Measurements from ENCODE around the gene NFASC.

The NFASC gene

GRCh38 chr1:204870160-204870912 lies at the start of gene NFASC:
TSS of gene NFASC (plus strand) at chr1:204870862. CDS start at chr1:204944316, 73,454 bp downstream.
- intact Hi-C loops (cut with DNase I) = loop anchor here (5.0 to 10.0 kb wide), 2 partner anchors 43 to 74 kb away; no protein-coding TSS in a partner anchor
- peak; percentile 74 to 97 (median 91) for DNase-seq

DNA sequence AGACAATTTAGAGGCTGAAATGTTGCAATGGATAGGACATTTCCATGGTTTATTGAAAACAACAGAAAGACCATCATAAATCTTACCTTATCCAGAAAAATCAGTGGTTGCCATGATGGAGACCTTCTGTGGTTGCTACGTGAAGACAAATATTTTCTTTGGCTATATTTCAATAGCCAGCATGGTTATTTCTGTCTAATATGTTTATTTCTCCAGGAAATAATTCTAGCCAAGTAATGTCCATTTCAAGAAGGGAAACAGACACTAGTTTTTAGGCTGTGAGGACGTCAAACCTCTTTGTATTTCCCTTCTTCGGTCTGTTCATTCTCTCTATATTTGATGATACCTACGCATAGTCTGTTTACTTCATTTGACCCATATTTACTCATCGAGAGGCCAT lies 49.2 kb upstream of the NFASC start:
- intact Hi-C loops (cut with DNase I) = no loop called here
- no peak for DNase-seq

- DNase-seq = peak in 2 of 42 donors; percentile 6 to 29
- intact Hi-C loops (cut with DNase I) = no loop called here
Observed at GRCh38 chr1:204821924-204822323, 48.7 kb upstream of the NFASC start.

DNA sequence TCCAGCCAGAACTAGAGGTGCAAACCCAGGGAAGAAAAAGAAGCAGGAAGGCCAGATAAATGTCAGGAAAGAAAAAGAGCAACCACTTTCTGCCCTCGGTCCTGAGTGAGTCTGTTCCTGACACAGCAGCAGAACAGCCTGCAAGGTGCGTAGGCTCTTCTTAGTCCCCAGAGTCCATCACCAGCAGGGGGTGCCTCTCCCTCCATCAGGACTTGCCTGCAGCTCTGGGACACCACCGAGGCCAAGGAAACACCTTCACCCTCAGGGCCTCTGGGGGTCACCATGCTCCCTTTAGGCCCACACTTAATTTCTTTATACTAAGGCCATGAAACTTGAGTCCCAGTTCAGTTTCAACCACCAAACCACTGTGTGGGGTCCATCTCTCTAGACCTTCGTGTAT lies 43.7 kb upstream of the NFASC start:
- intact Hi-C loops (cut with DNase I) = loop anchor here (5.0 kb wide), 2 partner anchors 45 to 115 kb away; partner anchors contain the start of gene NFASC
- DNase-seq = peak in 41 of 42 donors; percentile 38 to 89 (median 70)

DNA sequence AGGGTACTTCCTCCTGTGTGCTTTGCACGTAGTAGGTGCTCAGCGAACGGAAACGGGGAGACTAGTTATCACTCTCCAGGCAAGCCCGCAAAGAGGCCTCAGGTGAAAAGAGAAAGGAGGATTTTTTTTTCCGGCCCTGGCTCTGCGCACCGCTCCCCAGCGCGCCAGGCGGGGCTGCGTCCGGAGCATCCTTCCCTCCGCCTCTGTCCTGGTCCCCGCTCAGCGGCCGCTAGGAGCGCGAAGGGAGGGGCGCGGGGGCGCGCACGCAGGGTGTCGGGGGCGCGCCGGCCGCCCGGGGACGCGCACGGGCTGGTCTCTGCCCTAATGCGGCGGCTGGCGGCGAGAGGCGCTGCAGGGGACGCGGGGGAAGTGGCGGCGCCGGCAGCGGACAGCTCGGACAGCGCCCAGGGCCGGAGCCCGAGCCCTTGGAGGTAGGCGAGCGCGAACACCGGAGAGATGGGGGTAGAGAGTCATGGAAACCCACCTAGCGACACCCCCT lies 42.3 kb upstream of the NFASC start:
- DNase-seq = peak; percentile 60 to 94 (median 88)
- intact Hi-C loops (cut with DNase I) = loop anchor here (5.0 kb wide), 2 partner anchors 44 to 114 kb away; partner anchors contain the start of gene NFASC

DNA sequence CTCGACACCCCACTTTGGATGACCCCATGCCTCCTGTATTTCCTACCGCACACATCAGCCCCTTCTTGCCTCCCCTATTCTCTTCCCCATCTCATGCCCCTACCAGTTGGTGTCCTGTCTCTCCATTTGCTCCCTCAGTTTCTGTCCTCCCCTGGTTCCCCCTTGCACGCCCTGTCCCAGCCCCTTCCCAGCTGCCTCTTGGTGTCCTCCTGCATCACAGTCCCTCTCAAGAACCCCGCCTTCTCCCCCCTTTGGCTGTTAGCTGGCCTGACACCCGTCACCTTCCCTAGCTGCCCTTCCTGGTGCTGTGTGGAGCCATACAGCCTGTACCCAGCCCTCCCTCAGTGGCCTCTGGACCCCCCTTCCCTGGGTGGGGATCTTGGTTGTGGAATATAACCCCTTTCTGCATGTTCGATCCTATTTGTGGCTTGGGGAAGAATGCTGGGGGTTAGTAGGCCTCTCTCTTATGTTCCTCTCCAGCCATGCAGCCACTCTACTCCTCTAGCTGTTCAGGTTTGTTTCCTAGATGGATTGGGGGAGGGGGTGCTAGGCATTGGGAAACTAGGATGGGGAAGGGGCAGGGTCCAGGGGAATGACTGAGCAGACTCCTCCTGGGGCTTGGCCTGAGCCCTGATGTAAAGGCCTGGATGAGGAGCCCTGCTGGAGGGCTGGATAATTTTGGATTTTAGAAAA lies 41.4 kb upstream of the NFASC start:
- DNase-seq = peak in 39 of 42 donors; percentile 30 to 85 (median 65)
- intact Hi-C loops (cut with DNase I) = loop anchor here (5.0 kb wide), 2 partner anchors 43 to 113 kb away; partner anchors contain the start of gene NFASC

GRCh38 chr1:204830747-204831146 lies 39.9 kb upstream of the NFASC start:
- DNase-seq = peak in 38 of 42 donors; percentile 28 to 76 (median 57)
- intact Hi-C loops (cut with DNase I) = no loop called here

GRCh38 chr1:204831186-204831585 lies 39.5 kb upstream of the NFASC start:
- intact Hi-C loops (cut with DNase I) = no loop called here

DNA sequence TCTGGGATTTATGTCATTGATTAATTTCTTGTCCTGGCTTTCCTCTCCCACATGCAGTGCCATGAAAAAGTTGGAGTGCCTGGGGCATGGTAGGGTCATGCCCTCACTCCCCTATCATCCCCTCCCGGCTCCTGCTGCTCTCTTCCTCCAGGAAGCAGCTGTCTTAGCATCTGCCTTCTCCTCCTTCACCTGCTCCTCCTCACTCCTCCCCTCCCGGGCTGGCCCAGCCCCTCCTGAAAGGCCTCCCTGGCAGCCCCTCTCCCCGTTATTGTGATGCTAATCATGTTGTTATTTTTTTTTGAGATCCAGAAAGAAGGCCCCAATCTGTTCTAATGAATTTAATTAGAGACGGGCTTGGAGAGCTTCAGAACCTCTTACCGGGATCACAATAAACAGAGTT lies 36.3 kb upstream of the NFASC start:
- DNase-seq = no peak
- intact Hi-C loops (cut with DNase I) = no loop called here

More at GRCh38 chr1:204831186-204831585, 39.5 kb upstream of the NFASC start:
- peak in 4 of 42 donors; percentile 30 to 51 (median 37) for DNase-seq

GRCh38 chr1:204834752-204835151 lies 35.9 kb upstream of the NFASC start:
- DNase-seq = no peak
- intact Hi-C loops (cut with DNase I) = no loop called here

DNA sequence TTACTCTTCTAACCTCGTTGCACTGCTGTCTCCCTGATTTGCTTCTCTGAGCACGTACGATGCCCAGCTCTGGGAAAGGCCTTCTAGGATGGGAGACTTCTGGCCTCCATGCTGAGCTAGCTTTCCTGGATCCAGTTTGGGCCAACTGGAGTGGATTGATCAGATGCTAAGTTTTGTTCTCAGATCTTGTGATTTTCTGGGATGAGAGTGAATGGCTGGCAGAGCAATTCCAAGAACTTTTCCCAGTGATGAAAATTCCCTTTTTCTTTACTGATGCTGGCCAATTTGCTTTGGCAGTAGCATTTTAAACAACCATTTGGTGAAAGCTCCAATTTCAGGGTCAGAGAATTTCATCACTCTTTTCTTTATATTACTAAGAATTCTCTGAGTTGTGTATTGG lies 34.9 kb upstream of the NFASC start:
- DNase-seq = no peak
- intact Hi-C loops (cut with DNase I) = no loop called here

GRCh38 chr1:204836856-204837255 lies 33.8 kb upstream of the NFASC start:
- intact Hi-C loops (cut with DNase I) = no loop called here
- DNase-seq = peak in 2 of 42 donors; percentile 35 to 36

GRCh38 chr1:204837440-204838084 lies 33.1 kb upstream of the NFASC start:
- DNase-seq = peak in 25 of 42 donors; percentile 19 to 87 (median 56)

GRCh38 chr1:204841316-204841715 lies 29.3 kb upstream of the NFASC start:
- DNase-seq = no peak
- intact Hi-C loops (cut with DNase I) = no loop called here

More at GRCh38 chr1:204837440-204838084, 33.1 kb upstream of the NFASC start:
- intact Hi-C loops (cut with DNase I) = no loop called here

DNA sequence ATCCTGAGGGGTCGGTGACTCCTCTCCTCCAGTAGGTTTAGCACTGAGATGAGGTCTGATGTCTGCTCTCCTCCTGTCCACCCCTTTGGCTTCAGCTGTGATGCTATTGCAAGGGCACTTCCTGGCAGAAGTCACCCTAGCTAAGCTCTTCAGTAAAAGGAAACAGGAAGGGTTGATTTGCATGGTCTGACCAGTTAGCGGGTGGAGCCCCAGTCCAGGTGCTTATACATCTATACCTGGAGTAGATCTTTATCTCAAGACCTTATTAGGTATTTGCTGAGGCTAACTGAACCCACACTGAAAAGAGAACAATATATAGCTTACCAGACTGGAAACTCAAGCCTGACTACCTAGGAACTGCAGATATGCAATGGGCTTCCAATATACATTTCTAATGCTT lies 28.9 kb upstream of the NFASC start:
- no peak for DNase-seq
- intact Hi-C loops (cut with DNase I) = no loop called here

GRCh38 chr1:204842369-204842768 lies 28.3 kb upstream of the NFASC start:
- intact Hi-C loops (cut with DNase I) = no loop called here
- DNase-seq = no peak

DNA sequence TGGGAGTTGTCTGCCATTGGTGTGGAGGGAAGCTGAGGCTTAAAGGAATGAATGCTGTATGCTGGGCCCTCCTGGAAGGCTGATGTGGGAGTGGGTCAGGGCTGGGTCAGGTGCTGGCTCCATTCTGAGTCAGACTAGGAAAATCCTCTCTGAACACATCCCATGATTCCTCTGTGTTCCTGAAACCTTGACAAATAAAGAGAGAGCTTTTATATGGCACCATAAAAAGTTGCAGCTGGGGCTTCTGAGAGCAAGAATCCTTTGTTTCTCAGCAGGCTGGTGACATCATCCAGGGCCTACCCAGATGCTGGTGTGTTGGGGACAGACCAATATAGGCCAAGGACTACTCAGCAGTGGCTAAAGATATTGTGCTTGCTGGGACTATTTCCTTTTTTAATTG lies 27.8 kb upstream of the NFASC start:
- intact Hi-C loops (cut with DNase I) = no loop called here
- peak in 40 of 42 donors; percentile 41 to 91 (median 78) for DNase-seq

DNA sequence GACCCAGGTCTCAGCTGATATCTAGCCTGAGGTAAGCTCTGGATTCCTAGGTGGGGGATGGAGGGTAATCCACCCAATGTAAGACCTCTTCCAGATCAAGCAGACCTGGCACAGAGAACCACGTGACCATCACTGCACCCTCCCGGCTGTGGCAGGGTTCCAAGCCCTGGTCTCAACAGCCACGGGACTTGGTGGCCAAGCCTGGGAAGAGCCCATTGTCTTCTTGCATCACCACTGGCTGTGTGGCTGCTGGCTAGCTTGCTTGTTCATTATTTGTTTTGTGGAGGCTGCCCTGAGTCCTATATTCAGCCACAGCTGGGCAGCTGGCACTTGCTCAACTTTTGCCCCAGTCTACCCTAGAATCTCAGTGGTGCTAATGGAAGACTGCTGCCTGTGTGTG lies 24.1 kb upstream of the NFASC start:
- intact Hi-C loops (cut with DNase I) = no loop called here
- DNase-seq = peak; percentile 67 to 96 (median 90)

DNA sequence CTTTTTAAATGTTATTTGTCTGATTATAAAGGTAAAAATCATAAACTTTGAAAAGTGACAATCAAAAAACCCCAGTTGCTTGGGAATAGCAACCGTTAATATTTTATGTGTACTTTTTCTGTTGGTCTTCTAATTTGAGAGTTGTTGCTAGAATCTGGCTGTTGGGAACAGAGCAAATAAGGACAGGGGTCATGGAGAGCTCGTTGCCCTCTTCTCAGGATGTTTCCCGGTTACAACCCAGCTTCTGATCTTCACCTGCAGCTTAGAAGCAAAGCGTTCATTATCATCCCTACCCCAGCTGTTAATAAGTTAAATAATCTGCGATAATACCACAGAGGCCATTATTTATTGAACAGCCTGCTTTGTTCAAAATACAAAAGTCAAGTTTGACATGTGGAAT lies 22.1 kb upstream of the NFASC start:
- intact Hi-C loops (cut with DNase I) = no loop called here
- DNase-seq = no peak

Data from head of caudate nucleus (tissue), 42 donors.